HepG2 (cell line): ENCODE measurements around the gene GABRA4.

Experiments used
- SP1 ChIP-seq, 2 experiments: fragments of 450-650 bp in 1 of 2; sonication (generic) in 1 of 2; formaldehyde crosslinking in 1 of 2; IDR thresholded peaks; 2 replicates each; pipeline versions ENCODE4 v1.4.0 to v1.6.1; 2016 to 2020; ENCODE audit warnings: missing genetic modification reagents in 1 of 2
- TF ChIP-seq, protein P1 (sequence below): sonication (generic); formaldehyde crosslinking; IDR thresholded peaks from 2 replicates; pipeline ENCODE4 v1.4.0; 2020; ENCODE audit warnings: missing genetic modification reagents; ENCODE audit errors: not compliant biosample characterization

GRCh38 chr4:46979726-46980125 is 13.7 kb downstream of the GABRA4 start:
- TF ChIP-seq, protein P1, sequence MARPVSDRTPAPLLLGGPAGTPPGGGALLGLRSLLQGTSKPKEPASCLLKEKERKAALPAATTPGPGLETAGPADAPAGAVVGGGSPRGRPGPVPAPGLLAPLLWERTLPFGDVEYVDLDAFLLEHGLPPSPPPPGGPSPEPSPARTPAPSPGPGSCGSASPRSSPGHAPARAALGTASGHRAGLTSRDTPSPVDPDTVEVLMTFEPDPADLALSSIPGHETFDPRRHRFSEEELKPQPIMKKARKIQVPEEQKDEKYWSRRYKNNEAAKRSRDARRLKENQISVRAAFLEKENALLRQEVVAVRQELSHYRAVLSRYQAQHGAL (CRISPR knock-in tag), result no peak
- TF ChIP-seq SP1 (IDR thresholded peaks at IDR 0.05) (no peak), SP1 (CRISPR knock-in tag; IDR thresholded peaks at IDR 0.05) (no peak)
